Lung microvascular endothelial cell (primary cell): ENCODE data around the gene UNC13A. TPM values are rescaled to one million over a fixed set of nuclear protein-coding genes. Genes with fewer than 3 reads are reported as not detected.
A peak's percentile ranks its signal among the peaks of the same experiment; 100 is the strongest.

Source experiments
- DNase-seq, 2 donors: peaks; one replicate each; pipeline versions ENCODE4 v3.0.0 to v3.0.0-alpha.2; 2010; ENCODE audit warnings: low read depth in 2 of 2
- total RNA-seq: library from RNA; depleted of rRNA; stranded (reverse); fragments of >200 nt; gene quantifications from 2 replicates; pipeline ENCODE4 v1.2.1, GENCODE V29; 2014

Gene UNC13A
- total RNA-seq, 1 donor from 2014 or later, result under 0.01 TPM

GRCh38 chr19:17706750-17707181 lies 18.6 kb upstream of the UNC13A start:
- peak; percentile 55 to 60 for DNase-seq

GRCh38 chr19:17703824-17704463 lies 15.8 kb upstream of the UNC13A start:
- DNase-seq, result peak; percentile 78 to 79

- DNase-seq, result no peak
These were observed 7.0 kb upstream of the UNC13A start for GRCh38 chr19:17695198-17695597.

DNA sequence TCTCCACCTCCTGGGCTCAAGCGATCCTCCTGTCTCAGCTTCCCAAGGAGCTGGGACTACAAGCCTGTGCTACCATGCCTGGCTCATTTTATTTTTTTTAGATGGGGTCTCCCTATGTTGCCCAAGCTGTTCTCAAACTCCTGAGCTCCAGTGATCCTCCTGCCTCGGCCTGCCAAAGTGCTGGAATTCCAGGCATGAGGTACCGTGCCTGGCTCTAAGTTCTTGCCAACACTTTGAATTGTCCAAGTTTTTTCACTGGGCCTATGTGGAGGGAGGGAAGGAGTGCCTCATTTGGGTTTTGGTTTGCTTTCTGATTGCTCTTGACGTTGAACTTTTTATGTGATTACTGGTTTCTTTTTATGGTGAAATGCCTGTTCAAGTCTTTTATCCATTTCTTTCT lies 4.4 kb upstream of the UNC13A start:
- no peak for DNase-seq

DNA sequence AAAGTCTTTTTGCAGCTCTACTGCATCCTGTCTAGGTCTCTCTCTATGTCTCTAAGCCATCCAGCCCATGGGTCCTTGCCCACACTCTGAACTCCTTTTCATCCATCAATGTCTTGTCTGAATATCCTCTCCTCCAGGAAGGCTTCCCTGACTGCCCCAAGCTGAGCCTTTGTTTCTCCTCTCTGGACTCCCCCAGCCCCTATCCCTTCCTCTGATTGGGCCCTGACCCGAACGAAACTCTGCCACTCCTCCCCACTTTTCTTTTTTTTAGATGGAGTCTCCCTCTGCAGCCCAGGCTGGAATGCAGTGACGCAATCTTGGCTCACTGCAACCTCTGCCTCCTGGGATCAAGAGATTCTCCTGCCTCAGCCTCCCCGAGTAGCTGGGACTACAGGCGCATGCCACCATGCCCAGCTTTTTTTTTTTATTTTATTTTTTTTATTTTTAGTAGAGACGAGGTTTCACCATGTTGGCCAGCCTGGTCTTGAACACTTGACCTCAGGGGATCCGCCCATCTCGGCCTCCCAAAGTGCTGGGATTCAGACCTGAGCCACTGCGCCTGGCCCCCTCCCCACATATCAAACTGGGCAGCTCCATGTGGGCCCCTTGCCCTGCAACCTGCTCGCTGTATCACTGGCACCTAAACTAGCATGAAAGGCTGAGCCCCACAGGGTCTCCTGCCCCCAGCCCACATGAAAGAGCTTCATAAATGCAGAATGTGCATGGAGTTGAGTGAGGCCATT lies 870 bp upstream of the UNC13A start:
- DNase-seq, result no peak

DNA sequence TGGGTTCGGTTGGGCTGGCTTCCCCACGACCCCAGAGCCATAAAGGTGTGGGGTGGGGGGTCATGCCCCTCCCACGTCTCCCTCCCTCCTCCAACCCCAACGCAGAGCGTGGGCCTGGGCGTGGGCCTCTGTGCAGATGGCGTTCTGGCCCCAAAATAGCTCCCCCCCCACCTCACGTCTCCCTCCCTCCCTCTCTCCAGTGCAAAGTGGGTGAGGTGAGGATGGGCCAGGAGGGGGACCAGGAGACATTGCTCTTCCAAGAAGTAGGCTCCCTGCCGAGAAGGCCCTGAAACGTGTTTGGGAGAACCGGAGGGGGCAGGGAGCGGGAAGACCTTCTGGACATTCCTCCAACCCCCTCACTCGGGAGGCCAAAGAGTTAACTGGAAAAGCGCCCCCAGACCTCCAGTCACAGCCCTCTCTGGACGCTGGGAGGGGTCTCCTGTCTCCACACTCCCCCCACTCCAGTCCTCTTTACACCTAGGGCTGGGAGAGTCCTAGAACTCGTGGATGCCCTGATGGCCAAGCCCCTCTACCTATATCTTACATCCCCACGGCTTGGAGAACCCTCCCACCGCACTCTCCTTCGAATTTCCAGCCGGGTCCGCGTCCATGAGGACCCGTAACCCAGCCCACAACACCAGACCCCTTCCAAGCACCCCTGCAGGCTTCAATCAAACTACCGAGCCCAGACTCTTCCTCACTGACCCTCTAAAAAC lies 855 bp downstream of the UNC13A start:
- DNase-seq, result no peak

- peak; percentile 11 to 43 for DNase-seq
These were observed 1.5 kb downstream of the UNC13A start for GRCh38 chr19:17686592-17687024.

DNA sequence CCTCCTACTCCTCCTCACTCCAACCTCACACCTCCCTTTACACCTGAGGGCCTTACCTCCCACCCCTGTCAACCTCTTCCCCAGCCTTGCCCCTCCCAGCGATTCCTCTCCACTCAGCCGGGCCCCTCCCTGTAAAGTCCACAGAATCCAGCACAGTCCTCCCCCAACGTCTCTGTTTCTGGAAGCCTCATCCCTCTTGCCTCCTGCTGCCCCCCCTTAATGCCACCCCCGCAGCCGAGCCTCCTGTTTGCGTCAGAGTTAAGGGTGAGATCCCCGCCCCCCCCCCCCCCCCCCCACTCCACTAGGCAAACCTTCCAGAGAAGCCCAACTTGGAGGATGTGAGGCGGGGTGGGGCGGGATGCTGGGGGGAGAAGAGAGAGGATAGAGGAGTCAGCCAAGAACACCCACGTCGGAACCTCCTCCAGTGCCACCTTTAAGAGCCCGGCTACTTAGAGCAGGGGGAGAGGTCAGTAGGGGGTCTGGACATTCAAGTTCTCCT lies 2.1 kb downstream of the UNC13A start:
- no peak for DNase-seq

DNA sequence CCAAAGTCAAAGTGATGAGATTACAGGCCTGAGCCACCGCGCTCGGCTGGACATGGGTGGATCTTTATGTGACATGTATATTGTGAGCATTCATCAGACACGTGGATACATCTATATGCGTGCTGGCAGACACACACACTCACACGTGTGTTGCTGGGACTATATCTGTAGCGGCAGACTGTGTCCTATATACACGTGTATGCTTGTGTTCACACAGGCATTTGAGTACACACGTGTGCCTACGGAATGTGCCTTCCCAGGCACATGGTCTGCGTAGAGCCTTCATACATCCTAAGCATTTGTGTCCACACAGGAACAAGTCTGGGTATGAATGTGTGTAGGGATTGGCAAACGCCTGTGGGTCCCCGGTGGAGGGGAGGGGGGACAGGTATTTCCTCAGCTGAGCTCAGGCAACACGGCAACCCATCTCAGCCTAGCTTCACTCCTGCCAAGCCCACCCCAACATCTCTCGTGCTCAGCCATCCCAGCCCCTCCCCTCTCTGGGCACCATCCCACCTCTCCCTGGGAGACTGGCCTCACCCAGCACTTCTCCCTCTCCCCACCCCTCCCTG lies 2.6 kb downstream of the UNC13A start:
- DNase-seq, result no peak

GRCh38 chr19:17684256-17684655 lies 3.9 kb downstream of the UNC13A start:
- DNase-seq, result no peak

- no peak for DNase-seq
These were observed 5.1 kb downstream of the UNC13A start for GRCh38 chr19:17683078-17683477.

- no peak for DNase-seq
These were observed 5.9 kb downstream of the UNC13A start for GRCh38 chr19:17682273-17682672.

- DNase-seq, result peak; percentile 56 to 70
These were observed 6.5 kb downstream of the UNC13A start for GRCh38 chr19:17681505-17682125.

DNA sequence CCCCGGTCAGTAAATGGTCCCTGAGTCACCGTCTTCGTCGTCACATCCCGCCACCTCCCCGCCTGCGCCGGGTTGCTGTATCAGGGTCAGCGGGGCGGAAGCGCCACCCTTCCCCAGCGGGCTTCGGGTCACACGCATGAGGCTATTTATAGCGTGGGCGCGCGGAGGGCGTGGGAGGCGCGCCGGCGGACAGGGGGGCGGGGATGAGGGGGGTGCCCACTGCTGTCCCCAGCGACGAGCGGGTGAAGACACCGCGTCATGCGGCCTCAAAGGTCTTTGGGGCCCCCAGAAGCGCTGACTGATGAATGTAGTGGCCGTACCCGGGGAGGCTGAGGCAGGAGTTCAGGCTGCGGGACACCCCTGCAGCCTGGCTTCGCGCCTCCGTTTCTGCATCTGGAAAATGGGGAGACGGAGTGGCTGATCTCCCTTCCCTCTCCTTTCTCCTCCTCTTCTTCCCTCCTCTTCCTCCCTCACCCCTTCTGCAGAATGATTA lies 7.9 kb downstream of the UNC13A start:
- peak; percentile 87 to 90 for DNase-seq

DNA sequence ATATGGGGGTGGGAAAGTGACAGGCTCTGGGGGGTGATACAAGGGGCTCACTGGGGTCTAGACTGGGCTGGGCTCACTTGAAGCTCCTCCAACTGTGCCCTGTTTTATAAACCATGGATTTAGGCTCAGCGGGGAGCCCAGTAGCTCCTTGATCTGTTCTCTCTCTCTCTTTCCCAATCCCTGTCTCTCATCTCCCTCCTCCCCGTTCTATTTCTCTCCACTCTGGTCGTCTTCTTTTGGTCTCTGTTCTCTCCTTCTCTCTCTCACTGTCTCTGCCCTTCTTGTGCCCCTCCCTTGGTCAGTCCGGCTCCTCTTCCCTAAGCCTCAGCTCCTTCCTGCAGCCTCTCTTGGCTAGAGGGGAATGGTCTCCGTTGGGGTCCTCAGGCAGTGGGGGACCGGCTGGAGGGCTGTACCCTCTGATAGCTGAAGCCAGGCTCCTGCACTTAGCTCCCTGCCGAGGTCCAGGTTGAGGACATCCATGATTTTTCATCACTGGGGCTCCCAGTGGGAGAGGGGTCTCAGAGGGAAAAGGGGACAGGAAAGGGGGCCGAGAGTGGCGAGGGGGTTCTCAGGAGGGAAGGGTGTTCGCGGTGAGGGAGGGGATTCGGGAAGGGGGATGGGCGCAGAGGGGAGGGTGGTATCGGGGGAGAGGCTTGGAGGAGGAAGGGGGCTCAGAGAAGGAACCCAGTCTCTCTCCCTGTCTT lies 8.5 kb downstream of the UNC13A start:
- DNase-seq, result no peak

- no peak for DNase-seq
These were observed 9.3 kb downstream of the UNC13A start for GRCh38 chr19:17678836-17679235.

GRCh38 chr19:17677002-17677401 lies 11.2 kb downstream of the UNC13A start:
- DNase-seq, result peak in 1 of 2 donors; percentile 26

GRCh38 chr19:17676295-17676694 lies 11.9 kb downstream of the UNC13A start:
- no peak for DNase-seq

DNA sequence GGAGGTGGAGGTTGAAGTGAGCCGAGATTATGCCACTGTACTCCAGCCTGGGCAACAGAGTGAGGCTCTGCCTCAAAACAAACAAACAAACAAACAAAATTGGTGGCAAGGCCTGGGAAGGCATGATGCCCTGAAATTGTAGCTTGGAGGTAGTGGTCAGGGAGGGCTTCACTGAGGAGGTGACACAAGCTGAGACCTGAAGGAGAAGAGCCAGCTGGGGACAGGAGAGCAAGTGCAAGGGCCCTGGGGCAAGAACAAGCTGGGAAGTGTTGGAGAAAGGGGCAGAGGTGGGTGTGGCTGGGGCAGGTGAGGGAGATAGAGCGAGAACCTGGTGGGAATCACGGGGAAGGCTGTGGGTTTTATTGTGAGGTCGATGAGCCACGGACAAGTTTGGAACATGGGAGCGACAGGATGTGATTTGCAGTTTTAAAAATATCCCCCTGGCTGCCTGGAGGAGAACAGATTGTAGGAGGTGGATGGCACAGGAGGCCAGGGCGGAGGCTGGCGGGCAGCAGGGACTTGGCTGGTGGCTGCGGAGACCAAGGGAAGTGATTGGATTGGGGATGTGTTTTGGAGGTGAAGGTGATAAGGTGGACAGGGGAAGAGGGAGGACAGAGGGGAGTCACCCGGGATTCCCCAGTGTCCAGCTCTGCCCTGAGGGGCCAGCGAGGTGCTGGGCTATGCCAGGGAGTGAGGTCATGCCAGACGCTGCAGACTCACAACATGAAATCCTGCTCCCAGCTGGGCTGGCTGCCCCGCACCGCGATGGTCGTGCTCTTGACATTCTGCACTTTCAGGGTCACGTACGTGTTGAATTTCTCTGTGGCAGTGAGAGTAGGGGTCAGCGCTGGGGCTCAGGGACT lies 14.0 kb downstream of the UNC13A start:
- DNase-seq, result no peak

DNA sequence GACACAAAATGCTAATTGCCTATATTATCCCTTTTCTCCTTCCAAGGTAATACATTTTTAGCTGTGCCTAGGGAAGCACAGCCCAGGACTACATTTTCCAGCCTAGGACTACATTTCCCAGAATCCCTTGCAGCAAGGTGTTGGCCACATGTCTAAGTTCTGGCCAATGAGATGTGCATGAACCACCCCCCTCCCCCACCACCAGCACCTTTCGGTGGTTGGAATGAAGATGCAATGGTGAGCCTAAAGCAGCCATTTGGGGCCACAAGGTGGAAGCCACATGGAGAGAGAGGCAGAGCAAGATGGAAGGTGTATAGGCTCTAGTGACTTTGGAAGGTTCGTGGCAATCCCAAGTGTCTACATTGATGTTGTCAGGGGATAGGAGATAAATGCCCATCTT lies 16.2 kb downstream of the UNC13A start:
- peak; percentile 57 for DNase-seq
